ENCODE data around the gene CHD9NB.
"Not testable (repeated sequence)": the region's sequence is repeated elsewhere in the genome, so short reads cannot be mapped to it uniquely, and the experiment has no call there.

CHD9NB gene

GRCh38 chr16:53083119-53083518 is 30.4 kb upstream of the CHD9NB start:
- no peak for DNase-seq

GRCh38 chr16:53082509-53082908 is 29.8 kb upstream of the CHD9NB start:
- no peak for DNase-seq

- no peak for DNase-seq
Measured at GRCh38 chr16:53081686-53082407, 29.1 kb upstream of the CHD9NB start.

DNA sequence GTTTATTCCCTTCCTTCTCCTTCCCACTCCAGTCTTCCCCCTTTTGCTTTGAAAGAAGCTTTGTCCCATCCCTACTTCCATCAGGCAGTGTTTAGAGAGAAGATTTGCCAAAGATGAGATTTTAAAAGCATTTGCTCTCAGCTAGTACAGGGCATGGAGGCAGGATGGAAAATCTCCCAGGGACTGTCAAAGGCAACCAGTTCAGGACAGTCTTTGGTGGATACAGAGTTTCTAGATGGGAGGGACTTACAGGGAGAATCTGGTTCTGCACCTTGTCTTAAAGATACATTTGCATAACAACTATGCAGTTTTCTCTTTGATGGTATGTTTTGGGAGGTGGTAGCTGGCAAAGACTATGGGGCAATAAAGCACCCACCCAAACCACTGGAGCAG is 28.3 kb upstream of the CHD9NB start:
- DNase-seq, result no peak

DNA sequence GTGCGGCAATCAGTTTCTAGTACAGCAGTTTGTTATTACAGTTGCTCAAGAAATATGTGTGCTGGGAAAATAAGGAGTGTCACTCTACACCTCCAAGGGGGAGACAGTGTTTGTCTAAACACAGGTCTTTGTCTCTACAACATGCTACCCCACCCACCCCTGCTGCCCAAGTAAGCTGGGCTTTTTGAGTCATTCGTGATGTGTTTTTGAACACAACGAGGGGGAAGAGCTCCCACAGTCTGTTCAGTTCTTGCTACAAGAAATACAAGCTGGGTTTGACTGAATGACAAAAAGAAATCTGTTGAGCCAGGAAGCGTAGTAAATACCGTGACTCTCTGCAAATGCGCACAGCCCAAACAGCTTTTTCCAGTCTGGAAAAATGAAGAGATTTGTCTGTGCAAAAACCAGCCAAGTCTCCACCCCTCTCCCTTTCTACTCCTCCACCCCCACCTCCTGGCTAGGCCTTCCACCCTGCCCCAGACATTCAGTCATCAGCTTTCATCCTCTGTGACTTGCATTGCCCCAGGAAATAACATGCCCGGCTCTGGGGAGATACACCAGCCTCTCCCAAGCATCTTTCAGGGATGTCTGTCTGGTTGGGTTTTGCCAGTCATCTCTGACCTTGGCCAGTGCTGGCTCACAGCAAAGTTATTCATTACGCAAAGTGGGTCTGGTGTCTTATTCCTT is 27.8 kb upstream of the CHD9NB start:
- DNase-seq, result peak; percentile 54

DNA sequence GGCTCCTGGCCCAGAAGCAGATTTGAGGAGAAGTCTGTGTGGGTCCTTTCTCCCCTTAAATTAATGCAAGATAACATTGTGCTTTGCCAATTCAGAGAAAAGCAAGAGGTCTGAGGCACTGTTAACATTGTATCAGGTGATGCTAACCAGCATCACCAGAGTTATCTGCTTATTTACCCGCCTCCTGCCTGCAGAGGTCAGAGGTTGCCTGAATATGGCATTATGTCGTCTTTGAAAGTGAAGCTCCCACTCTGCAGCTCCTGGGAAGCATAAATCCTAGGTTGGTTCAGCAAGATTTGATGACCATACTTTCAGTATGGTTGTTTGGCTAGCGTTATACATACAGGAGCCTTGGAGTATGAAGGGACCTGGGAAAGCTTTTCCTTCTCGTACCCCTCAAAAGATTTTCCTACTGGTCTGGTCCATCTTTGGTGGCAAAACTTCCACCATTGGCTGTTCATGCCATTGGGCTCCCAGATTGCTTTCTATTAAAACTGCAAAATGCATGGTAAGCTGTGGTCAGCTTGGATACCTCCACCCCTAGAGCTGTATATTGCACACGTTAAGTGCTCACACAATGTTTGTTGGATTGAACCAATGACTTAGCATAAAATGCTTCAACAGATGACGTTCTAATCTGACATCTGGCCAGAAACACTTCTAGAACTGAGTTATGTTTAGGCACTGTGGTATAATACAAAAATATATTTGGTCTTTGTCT is 26.2 kb upstream of the CHD9NB start:
- DNase-seq, result no peak

GRCh38 chr16:53078247-53078646 is 25.6 kb upstream of the CHD9NB start:
- no peak for DNase-seq

- DNase-seq, result not testable (repeated sequence)
Measured at GRCh38 chr16:53075461-53075860, 22.8 kb upstream of the CHD9NB start.

DNA sequence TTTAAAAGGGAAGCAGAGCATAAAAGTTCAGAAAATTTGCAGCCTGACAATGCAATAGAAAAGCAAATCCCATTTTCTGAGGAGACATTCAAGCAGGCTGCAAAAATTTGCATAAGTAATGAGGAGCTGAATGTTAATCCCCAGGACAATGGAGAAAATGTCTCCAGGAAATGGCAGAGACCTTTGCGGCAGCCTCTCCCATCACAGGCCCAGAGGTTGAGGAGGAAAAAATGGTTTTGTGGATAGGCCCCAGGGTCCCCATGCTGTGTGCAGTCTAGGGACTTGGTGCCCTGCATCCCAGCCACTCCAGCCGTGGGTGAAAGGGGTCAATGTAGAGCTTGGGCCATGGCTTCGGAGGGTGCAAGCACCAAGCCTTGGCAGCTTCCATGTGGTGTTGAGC is 21.6 kb upstream of the CHD9NB start:
- not testable (repeated sequence) for DNase-seq

GRCh38 chr16:53073022-53073421 is 20.3 kb upstream of the CHD9NB start:
- DNase-seq, result no peak

DNA sequence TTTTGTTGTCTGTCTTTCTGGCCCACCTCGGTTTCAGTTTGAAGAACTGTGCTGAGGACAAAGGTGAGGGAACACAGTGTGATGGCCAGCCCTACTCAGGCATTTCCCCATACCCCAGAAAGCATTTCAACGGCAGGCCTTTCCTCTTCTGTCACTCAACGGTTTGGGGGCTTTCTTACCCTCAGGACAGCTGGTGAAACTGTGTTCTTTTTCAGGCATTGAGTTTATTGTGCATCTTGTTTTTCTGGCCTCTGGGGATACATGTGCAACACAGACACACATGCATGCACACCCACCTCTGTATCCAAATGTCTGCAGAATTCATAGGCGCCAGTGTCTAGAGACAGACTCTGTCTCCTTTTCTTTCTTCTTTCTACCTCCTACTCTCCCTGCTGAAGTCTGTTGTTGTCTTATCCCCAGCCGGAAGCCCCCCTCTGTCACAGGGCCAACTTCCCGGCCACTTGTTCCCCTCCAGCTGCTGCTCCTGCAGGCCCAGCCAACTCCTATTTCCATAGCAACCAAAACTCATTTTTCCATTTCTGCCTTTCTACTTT is 19.1 kb upstream of the CHD9NB start:
- DNase-seq, result no peak

- no peak for DNase-seq
Measured at GRCh38 chr16:53069772-53070171, 17.1 kb upstream of the CHD9NB start.

DNA sequence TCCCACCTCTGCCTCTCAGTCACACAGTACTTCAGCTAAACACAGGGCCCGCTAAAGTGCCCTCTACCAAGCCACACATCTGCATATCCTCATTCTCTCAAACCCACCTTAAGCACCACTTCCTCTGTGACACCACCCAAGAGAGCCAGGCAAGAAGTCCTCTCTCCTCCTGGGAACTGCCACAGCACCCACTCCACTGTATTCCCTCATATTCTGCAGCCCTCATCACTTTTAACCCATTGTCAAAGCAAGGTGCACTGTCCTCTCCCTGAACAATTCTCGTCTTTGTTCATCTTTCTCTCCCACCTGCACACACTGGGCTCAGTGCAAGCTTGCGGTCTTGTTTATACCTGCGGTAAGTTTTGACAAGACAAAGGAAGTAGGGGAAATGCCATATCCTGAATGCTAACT is 15.7 kb upstream of the CHD9NB start:
- DNase-seq, result no peak

GRCh38 chr16:53067675-53068074 is 15.0 kb upstream of the CHD9NB start:
- no peak for DNase-seq

DNA sequence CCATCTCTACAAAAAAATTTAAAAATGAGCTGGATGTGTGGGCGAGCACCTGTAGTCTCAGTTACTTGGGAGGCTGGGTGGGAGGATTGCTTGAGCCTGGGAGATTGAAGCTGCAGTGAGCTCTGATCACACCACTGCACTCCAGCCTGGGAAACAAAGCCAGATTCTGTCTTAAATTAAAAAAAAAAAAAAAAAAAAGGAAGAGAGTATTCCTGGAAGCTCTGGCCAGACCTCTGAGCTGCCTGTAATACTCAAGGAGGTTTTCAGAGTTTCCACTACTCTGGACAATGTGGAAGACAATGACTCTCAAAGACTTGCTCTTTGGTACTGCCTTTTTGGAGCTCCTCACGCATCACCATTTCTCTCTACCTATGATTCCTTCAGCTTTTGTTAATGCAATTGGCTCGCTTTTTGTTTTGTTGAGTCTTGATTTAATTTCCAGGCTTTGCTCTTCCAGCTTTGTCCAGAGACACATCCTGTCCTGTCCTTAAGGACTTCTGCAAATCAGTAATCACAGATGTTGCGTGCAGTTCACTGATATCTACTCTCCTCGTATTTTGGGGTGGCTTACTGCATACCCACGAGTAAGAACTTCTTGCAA is 12.9 kb upstream of the CHD9NB start:
- DNase-seq, result no peak

- no peak for DNase-seq
Measured at GRCh38 chr16:53064081-53064578, 11.4 kb upstream of the CHD9NB start.

- no peak for DNase-seq
Measured at GRCh38 chr16:53061701-53062159, 9.0 kb upstream of the CHD9NB start.

DNA sequence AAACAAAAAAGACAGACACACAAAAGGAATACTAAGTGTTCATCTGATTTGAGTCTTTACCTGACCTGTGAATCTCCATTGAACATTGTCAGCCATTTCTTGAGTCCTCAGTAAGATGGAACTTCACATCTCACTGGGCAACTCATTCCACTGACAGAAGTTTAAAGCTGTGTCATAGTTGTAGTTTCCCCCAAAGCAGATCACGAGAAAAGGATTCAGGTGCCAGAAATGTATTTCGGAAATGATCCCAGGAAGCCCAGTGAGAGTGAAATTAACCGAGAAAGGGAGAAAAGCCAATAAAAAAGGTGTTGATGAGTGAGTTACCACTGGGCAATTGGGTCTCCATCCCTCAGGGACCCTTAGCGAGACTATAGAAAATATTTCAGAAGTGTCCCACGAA is 8.6 kb upstream of the CHD9NB start:
- no peak for DNase-seq

DNA sequence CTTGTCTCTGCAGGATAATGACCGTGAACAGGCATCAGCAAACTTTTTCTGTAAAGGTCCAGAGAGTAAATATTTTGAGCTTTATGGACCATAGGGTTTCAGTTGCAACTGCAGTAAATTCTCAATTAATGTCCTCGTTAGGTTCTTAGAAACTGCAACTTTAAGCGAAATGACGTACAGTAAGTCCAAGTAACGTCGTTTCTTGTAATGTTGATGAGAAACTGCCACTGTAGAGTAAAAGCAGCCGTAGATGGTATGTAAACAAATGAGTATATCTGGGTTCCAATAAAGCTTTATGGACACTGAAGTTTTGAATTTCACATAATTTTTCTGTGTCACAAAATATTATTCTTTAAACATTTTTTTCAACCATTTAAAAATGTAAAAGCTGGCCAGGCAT is 7.0 kb upstream of the CHD9NB start:
- no peak for DNase-seq

- no peak for DNase-seq
Measured at GRCh38 chr16:53058882-53059281, 6.2 kb upstream of the CHD9NB start.

DNA sequence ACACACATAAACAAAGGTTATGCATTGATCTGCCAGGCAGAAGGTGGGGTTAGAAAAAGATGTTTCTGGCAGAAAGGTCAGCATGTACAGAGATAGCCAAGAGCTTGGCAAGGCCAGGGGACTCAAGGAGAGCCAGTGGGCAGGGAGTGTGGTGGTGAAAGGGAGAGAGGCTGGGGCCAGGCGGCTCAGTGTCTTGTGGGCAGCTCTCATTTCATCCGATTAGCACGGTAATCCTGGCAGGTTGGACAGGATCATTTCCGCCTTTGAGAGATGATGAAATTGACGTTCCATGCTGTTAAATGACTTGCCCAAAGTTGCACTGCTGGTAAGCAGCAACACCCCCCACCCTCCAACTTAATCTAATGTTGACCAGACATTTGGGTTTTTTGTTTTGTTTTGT is 5.7 kb upstream of the CHD9NB start:
- no peak for DNase-seq

- no peak for DNase-seq
Measured at GRCh38 chr16:53057658-53058057, 5.0 kb upstream of the CHD9NB start.

GRCh38 chr16:53056392-53056881 is 3.7 kb upstream of the CHD9NB start:
- DNase-seq, result no peak

Data from kidney glomerular epithelial cell (primary cell).